Stimulated activated CD8-positive, alpha-beta memory T cell treated with anti-CD3 and anti-CD28 coated beads, Interleukin-4, amount 100 ng/mL, for 48 hours (primary cell): Measurements from ENCODE around the gene ASPA.
"Not testable (repeated sequence)": the region's sequence is repeated elsewhere in the genome, so short reads cannot be mapped to it uniquely, and the experiment has no call there.

ENCODE experiments used
- DNase-seq: peaks from one replicate; pipeline ENCODE4 v3.0.0-alpha.2; 2020

The ASPA gene

DNA sequence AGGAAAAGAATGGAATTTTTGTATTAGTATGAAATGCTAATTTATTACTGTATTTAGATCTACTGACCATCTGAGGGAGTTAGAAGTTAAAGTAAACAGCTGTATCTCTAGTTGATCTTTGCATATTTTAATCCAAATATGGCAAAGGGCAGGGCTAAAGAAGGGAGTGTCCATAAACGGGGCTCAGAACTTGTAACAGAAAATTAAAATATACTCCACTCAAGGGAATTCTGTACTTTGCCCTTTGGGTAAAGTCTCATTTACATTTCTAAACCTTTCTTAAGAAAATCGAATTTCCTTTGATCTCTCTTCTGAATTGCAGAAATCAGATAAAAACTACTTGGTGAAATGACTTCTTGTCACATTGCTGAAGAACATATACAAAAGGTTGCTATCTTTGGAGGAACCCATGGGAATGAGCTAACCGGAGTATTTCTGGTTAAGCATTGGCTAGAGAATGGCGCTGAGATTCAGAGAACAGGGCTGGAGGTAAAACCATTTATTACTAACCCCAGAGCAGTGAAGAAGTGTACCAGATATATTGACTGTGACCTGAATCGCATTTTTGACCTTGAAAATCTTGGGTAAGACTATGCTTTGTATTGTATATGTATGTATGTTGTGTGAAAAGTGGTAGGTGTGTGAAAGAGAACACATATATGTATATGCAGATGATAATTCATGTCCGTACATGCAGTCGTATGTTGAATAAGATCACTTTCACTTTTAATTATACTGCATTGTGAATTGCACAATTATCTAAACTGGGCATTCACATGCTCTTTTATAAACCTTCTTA, at the start of gene ASPA:
TSS of gene ASPA (plus strand) at position 186 of the 799 bp plus-strand sequence. CDS start at position 349, 163 bp downstream.
- DNase-seq = no peak

GRCh38 chr17:3433215-3433614, 42.6 kb upstream of the ASPA start:
- DNase-seq = peak; percentile 36

- no peak for DNase-seq
Observed at GRCh38 chr17:3433741-3434140, 42.1 kb upstream of the ASPA start, which contains the start of gene OR1E2. OR1E2 (minus strand) TSS chr17:3433841; CDS start chr17:3433841, 0 bp downstream.

GRCh38 chr17:3438368-3438767, 37.4 kb upstream of the ASPA start:
- DNase-seq = no peak

- DNase-seq = no peak
Observed at GRCh38 chr17:3440451-3440850, 35.3 kb upstream of the ASPA start.

- no peak for DNase-seq
Observed at GRCh38 chr17:3447625-3448024, 28.2 kb upstream of the ASPA start.

GRCh38 chr17:3448059-3448665, 27.6 kb upstream of the ASPA start:
- no peak for DNase-seq

DNA sequence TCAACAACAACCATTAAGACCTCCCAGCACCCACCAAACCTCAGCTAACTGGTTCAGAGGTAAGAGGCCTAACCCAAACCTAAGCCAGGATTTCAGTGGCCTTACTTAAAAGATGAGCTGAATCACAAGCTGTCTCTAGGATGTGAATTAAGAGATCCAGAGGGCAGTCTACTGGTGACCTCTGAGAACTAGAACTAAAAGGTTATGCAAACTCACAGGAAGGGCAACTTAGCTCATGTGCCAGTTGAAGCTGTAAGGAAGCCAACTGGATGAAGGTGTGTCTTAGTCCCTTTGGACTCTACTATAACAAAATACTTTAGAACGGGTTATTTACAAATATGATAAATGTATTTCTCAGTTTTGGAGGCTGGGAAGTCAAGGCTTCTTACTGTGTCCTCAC, 9.4 kb upstream of the ASPA start:
- DNase-seq = not testable (repeated sequence)

DNA sequence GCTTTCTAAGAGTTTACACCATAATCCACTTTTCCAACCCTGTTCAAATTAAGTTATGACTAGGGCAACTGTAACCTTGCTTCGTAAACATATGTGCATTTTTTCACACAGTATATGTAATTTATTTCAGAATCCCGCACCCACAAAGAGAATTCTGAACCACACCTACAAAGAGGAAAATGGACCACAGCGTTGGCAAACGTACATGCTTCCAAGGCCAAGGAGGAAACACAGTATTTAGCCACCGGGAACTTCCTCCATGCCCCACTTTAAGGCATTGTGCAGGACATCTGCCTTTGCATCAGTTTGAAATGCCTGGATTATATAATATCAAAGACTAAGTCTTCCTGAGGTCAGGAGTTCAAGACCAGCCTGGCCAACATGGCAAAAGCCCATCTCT, 6.3 kb upstream of the ASPA start:
- no peak for DNase-seq

GRCh38 chr17:3471599-3471998, 4.2 kb upstream of the ASPA start, which contains the start of gene SPATA22:
SPATA22 (minus strand) TSS chr17:3471819; CDS start chr17:3469325, 2,494 bp downstream.
- no peak for DNase-seq

- DNase-seq = no peak
Observed at GRCh38 chr17:3472137-3472536, 3.7 kb upstream of the ASPA start.

DNA sequence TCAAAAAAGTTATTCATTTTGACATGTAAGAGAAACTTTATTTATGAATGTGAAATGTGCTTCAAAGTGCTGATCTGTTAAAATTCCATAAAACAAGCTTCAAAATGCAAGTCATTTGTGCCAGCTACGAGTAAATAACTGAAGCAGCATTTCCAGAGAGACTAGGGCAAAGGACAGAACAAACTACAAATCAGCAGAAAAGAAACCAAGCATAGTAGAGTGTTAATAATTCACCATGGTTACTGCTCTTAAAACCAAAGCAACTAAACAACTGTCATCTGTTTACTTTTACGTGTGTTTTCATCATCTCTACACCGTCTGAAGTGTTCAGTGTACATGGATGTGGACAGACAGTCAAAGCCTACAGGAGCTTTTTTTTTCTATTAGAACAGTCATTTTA, 1.6 kb upstream of the ASPA start:
- no peak for DNase-seq

GRCh38 chr17:3475251-3475685, 529 bp upstream of the ASPA start:
- DNase-seq = no peak

- no peak for DNase-seq
Observed at GRCh38 chr17:3479988-3480387, 4.2 kb downstream of the ASPA start.

DNA sequence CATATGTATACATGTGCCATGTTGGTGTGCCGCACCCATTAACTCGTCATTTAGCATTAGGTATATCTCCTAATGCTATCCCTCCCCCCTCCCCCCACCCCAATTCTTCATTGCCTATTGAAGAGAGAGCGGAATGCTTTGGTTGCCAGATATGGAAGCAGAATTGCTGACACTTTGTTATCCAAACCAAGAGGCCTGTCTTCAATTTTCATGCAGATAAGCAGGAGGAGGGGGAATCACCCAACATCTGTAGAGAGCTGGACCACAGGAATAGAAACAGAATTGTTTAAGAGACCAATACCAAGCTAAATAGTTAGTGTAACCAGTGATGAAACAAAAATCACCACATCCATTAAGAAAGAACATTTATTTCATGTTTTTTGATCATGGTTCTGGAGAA, 7.1 kb downstream of the ASPA start:
- no peak for DNase-seq

- DNase-seq = no peak
Observed at GRCh38 chr17:3485481-3486068, 9.8 kb downstream of the ASPA start.

- DNase-seq = no peak
Observed at GRCh38 chr17:3497101-3497500, 21.3 kb downstream of the ASPA start.

DNA sequence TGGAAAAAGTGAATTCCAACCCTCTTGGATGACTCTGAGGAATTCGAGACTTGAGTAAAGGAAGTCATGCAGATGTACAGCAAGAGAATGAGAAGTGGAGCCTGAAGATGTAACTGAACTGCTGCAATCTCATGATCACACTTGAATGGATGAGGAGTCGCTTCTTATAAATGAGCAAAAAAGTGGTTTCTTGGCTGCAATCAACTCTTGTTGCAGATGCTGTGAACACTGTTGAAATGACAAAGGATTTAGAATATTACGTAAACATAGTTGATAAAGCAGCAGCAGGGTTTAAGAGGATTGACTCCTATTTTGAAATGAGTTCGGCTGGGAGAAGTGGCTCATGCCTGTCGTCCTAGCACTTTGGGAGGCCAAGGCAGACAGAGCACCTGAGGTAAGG, 25.5 kb downstream of the ASPA start:
- DNase-seq = no peak

DNA sequence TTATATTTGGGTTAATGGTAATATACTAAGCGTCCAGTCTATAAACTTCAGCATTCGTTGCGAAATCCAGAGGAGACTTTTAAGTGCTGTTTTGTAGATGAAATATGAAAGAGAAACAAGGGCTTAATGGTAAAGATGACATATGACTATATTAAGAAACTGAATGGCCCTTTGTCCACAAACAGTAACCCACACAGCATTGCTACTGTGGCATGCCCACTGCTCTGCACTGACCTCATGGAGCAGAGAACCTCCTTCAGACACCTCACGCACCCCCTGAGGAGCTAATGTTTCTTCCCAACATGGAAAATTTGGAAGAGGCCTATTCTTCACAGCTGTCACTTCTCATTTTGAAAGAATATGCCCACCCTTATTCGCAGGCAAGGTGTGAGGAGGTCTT, 26.7 kb downstream of the ASPA start:
- DNase-seq = no peak

DNA sequence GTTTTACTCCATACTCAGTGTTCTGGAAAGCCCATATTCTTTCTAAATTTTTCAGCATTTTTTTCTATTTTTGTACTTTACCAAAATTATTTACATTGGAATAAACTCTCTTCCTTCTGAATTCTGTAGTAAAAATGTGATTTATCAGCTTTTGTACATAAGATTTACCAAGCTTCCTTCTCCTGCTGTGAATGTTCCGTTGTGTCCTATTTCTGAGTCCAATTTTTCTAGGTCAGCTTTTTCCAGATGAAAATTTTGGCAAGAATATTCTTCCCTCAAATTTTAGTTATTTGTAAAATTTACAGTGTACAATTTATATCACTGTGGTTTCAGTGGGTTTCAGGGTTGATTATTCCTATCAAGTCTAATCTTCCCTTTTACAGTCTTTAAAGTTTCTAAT, 27.5 kb downstream of the ASPA start:
- no peak for DNase-seq

DNA sequence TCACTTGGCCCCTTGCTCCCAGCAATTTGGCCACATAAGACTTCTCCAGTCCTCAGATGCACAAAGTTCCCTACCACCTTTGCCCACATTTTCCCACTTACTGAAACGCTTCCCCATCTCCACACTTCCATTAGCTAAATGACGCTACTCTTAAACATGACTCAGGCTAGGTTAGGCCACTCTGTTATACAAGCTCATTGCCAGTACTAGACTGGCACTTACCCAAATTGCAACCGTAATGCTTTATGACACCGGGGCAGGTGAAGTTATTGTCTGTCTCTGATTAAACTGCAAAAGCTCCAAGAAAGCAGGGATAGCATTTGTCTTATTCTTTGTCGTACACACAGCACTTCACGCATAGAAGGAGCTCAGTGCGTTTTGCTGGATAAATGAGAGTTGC, 29.2 kb downstream of the ASPA start:
- no peak for DNase-seq

- no peak for DNase-seq
Observed at GRCh38 chr17:3506054-3506453, 30.3 kb downstream of the ASPA start.

DNA sequence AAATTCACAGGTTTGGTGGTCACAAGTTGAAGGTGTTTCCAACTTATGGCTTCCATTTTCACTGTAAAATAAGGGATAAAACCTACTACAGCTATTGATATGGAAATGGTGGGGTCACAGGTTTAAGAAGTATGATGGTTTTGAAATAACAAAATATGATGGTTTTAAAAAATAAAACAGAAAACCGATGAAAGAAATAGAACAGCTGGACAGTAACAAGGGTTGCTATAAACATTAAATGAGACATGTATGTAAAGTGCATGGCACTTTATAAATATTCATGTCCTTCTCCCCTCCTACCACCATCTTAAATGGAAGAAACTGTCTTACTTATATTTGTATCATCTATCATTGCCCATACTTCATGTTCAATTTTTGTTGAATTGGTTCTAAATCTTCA, 31.3 kb downstream of the ASPA start:
- DNase-seq = no peak

DNA sequence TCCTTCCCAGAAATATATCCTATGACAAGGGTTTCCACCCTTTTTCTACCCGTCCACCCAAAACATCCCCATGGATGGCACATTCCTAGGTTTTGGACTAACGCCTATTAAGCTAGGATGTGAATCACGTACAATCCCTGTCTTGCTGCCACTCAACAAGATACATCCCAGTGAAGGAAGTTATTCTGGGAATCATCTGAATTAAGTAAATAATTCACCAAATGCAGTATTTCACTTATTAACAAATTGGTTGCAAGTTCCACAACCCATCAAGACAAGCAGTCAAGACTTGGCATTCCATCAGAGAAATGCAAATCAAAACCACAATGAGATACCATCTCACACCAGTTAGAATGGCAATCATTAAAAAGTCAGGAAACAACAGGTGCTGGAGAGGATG, 32.1 kb downstream of the ASPA start:
- no peak for DNase-seq
